Cardiac septum (tissue), 1 donor: Measurements from ENCODE around the gene SRP9. TPM values are rescaled to one million over a fixed set of nuclear protein-coding genes. Genes with fewer than 3 reads are reported as not detected.
"Not testable (repeated sequence)": the region's sequence is repeated elsewhere in the genome, so short reads cannot be mapped to it uniquely, and the experiment has no call there.

Source experiments
- DNase-seq: peaks from one replicate; pipeline ENCODE4 v3.0.0-alpha.2; 2020; ENCODE audit warnings: low spot score
- intact Hi-C: fragments of 100-400 bp; cut with DNase I; formaldehyde crosslinking; loops from one replicate; pipeline ENCODE4 v1.14.0; 2022
- total RNA-seq: library from RNA; stranded (reverse); fragmentation: NEBNext Ultra II Directional; extraction: Animal tissue kit (Norgen Biotek cat#: 25700); gene quantifications from one replicate; pipeline ENCODE4 v1.2.1, GENCODE V29; 2021
- donor health status: DM: no; HTN: no; CAD: no.

Gene SRP9
- total RNA-seq, 1 donor from 2014 or later: 182 TPM

DNA sequence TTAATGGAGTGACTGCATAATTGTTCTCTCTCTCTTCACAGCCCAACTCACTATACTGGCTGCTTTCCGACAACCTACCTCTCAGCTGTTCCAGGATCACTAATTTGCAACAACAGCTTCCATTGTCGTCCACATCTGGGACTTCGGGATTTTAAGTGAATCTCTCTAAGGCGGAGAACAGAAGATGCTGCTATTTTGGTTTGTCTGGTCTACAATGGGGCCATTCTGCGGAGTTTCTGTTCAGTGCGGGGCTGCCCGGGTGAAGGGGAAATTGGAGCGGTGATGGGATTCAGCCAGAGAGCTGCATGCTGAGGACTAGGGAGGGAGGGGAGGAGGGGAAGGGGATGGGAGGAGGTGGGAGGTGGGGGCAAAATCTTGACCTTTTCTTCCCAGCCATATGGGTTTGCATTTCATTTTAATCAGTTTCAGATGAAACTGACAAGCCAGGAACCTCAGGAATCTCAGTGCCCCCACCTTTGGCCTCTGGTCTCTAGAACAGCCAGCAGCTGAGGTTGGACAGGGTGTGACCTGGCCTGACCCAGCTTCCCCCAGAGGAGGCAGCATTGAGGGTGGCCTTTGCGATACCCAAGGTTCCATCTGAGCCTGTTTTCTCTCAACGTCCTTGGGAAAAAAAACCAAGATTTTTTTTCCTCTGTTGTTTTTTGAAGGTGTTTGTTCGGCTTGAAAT is 6.9 kb upstream of the SRP9 start:
- intact Hi-C loops: loop anchor here (5.0 to 10.0 kb wide), 2 partner anchors 203 to 204 kb away; no protein-coding TSS in a partner anchor
- no peak for DNase-seq

DNA sequence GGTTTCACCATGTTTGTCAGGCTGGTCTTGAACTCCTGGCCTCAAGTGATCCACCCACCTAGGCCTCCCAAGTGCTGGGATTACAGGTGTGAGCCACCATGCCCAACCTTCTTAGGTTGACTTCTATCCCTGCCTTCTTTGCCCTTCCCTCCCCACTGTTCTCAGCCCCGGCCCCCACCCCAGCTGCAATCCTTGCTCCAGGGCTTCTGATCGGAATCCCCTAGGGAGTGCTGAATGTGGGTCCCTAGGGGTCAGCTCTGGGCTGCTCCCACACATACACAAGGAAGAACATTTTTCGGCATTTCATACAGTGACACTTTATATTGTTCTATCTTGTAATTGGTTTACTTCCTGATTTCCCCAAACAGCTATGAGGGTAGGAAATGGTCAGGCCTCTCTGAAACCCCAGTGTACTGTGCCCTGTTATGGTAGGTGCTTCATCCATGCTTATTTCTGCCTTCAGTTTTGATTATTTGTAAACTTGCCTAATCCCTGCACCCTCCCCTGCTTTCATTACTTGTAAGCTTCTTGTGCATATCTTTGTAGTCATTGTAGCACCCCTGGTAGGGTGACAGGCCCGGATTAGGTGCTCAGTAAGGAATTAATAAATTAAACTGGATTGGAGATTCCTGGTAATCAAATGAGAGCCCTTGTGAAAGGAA is 5.8 kb upstream of the SRP9 start:
- DNase-seq: no peak
- intact Hi-C loops: loop anchor here (1.0 to 10.0 kb wide), 4 partner anchors 203 to 296 kb away; no protein-coding TSS in a partner anchor

DNA sequence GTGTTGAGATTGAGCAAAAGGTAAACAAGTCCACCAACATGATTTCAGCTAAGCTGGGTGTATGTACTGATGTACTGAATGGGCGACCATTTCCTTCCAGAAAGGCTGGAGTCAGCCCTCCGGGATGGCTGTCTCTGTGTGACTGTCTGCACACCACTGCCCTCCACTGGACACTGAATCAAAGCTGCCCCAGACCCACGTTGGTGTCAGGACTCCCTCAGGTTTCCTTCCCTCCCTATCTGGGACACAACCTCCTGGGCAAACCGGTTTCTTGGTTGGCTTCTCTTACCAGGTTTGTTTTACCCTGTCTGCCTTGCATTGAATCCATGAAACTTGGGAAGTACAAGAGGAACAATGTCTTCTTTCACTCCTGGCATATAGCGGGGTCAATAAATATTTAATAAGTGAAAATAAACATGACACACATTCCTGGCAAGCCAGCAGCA is 5.3 kb upstream of the SRP9 start:
- intact Hi-C loops: loop anchor here (1.0 to 10.0 kb wide), 4 partner anchors 202 to 297 kb away; no protein-coding TSS in a partner anchor
- peak; percentile 89 for DNase-seq

DNA sequence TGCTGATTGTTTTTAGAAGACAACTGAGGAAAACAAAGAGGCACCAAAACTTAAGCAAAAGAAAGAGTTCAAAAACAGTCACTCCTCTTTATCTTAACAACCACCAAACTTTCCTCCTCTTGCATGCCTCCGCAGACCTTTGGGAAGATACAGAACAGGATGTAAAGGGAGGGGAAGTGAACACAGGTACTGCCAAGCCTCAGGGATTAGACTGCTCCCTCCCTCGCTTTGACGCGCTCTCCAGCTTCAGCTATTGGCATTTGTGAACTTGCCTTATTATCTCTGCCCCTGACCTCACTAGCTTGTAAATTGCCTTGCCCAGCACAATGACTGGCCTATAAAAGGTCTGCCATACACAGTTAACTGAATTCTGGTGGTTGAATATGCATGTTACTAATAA is 4.8 kb upstream of the SRP9 start:
- intact Hi-C loops: loop anchor here (1.0 to 10.0 kb wide), 4 partner anchors 202 to 298 kb away; no protein-coding TSS in a partner anchor
- DNase-seq: no peak

DNA sequence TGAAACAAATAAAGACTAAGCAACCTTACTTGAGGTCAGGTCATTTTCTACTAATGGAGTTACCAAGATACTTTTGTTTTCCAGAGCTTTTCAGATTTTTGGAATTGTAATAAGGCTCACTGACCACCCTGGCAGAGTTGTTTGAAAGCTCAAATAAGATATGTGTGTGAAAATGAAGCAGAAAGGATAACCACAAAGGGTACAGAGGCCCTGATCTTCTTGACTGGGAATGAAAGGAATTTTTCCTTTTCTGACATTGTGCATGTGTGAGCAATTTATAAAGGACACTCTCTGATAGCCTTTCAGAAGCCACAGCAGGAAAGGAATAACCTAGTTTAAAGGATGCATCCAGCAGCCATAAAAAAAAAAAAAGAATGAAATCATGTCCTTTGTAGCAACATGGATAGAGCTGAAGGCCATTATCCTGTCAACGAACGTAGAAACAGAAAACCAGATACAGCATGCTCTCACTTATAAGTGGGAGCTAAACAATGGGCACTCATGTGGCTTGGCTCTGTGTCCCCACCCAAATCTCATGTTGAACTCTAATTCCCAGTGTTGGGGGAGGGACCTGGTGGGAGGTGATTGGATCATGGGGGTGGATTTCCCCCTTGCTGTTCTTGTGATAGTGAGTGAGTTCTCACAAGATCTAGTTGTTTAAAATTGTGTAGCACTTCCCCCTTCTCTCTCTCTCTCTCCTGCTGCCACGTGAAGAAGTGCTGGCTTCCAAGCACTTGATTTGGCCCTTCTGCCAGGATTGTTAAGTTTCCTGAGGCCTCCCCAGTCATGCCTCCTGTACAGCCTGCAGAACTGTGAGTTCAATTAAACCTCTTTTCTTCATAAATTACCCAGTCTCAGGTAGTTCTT is 3.1 kb upstream of the SRP9 start:
- DNase-seq: no peak
- intact Hi-C loops: loop anchor here (5.0 to 10.0 kb wide), 3 partner anchors 138 to 207 kb away; no protein-coding TSS in a partner anchor

DNA sequence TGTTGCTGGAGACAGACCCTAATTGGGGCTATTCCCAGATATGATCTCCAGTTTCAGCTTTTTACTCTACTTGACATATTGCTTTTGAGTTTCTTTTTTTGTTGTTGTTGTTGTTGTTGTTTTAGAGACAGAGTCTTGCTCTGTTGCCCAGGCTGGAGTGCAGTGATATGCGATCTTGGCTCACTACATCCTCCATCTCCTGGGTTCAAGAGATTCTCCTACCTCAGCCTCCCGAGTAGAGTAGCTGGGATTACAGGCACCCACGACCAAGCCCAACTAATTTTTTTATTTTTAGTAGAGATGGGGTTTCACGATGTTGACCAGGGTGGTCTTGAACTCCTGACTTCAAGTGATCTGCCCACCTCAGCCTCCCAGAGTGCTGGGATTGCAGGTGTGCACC is 1.3 kb upstream of the SRP9 start:
- intact Hi-C loops: loop anchor here (5.0 to 10.0 kb wide), 2 partner anchors 136 to 199 kb away; no protein-coding TSS in a partner anchor
- DNase-seq: no peak

DNA sequence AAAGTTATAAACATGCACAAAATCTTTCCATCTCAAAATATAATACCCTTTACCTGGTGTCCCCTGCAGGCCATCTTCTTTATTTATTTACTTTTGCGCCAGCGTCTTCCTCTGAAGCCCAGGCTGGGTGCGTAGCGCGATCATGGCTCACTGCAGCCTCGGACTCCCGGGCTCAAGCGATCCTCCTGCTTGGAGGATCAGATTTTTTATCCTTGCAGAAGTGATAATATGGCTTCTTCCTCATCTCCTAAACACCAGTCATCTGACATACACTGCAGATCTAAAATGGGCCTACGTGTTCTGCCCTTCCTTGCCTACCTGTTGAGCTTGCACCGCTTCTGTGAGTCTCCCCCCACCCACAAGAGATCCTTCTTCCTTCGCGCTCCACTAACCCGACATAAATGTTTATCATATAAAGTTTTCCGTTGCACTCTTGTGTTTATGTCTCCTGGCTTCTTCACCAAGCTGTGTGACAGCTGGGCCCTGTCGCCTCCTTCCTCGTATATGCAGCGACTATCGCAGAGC is 506 bp upstream of the SRP9 start:
- no peak for DNase-seq
- intact Hi-C loops: loop anchor here (1.0 to 10.0 kb wide), 3 partner anchors 33 to 198 kb away; partner anchors contain the start of gene EPHX1

DNA sequence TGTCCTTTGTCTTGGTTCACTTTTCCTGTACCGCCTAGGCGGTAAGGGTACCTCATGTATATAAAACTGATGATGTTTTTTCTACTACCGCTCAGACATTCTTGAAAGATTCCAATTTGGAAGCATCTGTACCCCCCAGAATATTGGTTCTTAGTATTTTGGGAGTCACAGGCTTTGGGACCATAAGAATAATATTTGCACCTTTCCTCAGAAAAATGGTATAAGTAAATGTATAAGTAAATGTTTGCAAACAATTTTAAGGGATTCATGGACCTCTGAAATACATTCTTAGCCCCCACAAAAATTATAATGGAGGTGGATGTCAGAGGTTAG is 677 bp downstream of the SRP9 start:
- no peak for DNase-seq
- intact Hi-C loops: loop anchor here (2.0 to 10.0 kb wide), 3 partner anchors 66 to 196 kb away; no protein-coding TSS in a partner anchor

DNA sequence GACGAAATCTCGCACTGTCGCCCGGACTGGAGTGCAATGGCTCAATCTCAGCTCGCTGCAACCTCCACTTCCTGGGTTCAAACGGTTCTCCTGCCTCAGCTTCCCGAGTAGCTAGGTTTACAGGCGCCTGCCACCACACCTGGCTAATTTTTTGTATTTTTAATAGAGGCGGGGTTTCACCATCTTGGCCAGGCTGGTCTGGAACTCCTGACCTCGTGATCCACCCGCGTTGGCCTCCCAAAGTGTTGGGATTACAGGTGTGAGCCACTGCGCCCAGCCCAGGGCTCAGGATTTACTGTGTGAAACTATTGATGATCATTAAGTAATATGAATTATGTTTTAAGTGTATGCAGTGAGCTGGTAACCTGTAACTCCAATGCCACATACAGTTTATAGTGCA is 1.5 kb downstream of the SRP9 start:
- intact Hi-C loops: loop anchor here (2.0 to 10.0 kb wide), 3 partner anchors 66 to 196 kb away; no protein-coding TSS in a partner anchor

DNA sequence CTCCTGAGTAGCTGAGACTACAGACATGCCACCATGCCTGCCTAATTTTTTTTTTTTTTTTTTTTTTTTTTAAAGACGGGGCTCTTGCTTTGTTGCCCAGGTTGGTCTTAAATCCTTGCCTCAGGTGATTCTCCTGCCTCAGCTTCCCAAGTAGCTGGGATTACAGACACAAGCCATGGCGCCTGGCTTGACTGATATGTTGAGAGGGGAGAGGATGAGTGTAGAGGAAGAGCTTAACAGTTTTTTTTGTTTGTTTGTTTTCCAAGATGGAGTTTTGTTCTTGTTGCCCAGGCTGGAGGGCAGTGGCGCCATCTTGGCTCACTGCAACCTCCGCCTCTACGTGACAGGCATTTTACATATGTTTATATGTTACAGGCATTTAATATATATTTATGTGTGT is 2.5 kb downstream of the SRP9 start:
- intact Hi-C loops: no loop called here
- no peak for DNase-seq

More for the DNA sequence above, 1.5 kb downstream of the SRP9 start:
- not testable (repeated sequence) for DNase-seq

DNA sequence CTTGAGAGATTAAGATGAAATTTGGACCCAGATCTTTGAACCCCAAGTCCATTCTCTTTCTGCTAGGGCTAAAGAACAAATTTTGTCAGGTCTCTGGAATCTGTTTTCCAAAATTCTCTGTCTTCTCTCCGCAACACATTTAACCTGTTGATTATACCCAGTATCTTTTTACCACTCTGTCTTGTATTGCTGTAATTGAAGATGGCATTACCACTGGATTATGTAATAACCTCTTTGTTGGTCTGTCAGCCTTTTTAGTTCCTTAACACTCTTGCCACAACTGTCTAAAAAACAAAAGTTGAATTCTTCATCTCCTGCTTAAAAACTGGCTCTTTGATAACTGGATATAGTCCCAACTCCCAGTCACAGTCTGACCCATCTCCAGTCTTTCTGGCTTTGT is 3.0 kb downstream of the SRP9 start:
- no peak for DNase-seq
- intact Hi-C loops: no loop called here

DNA sequence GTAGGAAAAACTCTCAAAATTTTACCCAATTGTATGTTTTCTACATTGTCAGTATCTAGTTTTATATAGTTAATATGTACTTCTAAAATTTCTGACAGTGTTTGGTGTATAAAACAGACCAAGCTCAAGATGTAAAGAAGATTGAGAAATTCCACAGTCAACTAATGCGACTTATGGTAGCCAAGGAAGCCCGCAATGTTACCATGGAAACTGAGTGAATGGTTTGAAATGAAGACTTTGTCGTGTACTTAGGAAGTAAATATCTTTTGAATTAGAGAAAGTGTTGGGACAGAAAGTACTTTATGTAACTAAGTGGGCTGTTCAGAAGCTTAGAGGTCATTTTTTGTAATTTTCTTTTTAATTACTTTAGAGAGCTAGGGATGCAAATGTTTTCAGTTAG is 11.5 kb downstream of the SRP9 start:
- intact Hi-C loops, DNase-seq: not testable (repeated sequence)

DNA sequence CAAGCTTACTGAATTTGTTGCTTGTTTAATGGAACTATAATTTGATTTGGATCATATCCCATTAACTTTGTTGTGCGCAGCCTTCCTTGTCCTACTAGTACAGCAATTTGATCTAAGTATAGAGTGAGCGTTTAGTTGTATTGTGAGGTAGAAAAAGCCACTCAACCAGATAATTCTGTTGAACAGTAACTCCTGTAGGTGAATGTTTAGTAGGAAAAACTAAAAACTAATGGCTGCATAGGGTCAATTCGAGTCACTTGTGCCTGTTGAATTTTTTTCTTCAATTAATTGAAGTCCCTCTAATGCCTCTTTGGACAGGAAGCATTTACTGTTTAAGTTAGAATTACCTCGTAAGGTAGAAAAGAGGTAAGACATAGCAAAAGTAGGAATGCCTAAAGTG is 17.3 kb downstream of the SRP9 start:
- no peak for DNase-seq
- intact Hi-C loops: no loop called here

DNA sequence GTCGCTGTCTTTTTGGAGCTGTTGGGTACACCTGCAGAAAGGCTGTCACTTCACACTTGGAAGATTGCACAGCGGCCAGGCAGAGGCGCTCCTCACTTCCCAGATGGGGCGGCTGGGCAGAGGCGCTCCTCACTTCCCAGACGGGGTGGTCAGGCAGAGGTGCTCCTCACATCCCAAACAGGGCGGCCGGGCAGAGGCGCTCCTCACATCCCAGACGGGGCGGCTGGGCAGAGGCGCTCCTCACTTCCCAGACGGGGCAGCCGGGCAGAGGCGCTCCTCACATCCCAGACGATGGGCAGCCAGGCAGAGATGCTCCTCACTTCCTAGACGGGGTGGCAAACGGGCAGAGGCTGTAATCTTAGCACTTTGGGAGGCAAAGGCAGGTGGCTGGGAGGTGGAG is 18.5 kb downstream of the SRP9 start:
- intact Hi-C loops: not testable (repeated sequence)

DNA sequence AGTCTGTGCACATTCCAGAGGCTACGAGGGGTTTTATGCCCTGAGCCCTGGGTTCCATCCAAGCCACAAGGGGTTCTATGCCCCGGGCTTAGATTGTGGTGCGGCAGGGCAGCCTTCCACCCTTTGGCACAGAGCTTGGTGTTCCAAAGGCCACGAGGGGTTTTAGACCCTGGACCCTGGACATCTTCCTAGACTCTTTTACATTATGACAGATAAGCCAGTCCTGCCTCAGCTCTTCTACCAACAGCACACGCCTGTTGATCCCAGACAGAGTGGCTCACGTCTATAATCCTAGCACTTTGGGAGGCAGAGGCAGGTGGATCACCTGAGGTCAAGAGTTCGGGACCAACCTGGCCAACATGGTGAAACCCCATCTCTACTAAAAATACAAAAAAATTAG is 23.5 kb downstream of the SRP9 start:
- intact Hi-C loops: not testable (repeated sequence)

More for the DNA sequence above, 18.5 kb downstream of the SRP9 start:
- DNase-seq: not testable (repeated sequence)

DNA sequence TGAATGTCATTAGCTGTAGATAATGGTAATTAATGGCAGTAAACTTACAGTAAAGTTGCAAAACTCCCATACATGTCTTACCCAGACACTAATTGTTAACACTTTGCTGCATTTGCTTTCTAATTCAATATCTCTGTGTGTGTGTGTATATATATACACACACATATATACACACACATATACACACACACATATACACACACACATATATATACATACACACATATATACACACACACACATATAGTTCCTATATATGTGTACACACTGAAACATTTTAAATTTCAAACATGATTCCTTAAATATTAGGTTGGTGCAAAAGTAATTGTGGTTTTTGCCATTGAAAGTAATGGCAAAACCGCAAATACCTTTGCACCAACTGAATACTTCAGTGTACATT is 28.6 kb downstream of the SRP9 start:
- DNase-seq: no peak
- intact Hi-C loops: no loop called here

More for the DNA sequence above, 23.5 kb downstream of the SRP9 start:
- not testable (repeated sequence) for DNase-seq

DNA sequence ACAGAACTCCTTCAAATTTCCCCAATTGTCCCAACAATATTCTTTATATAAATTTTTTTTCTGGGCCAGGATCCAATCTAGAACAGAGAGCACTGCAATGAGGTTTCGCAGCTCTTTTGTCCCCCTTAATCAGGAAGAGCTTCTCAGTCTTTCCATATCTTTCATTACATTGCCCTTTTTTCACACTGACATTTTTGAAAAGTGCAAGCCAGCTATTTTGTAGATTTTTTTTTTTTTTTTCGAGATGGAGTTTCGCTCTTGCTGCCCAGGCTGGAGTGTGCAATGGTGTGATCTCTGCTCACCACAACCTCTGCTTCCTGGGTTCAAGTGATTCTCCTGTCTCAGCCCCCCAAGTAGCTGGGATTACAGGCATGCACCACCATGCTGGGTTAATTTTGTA is 29.1 kb downstream of the SRP9 start:
- intact Hi-C loops, DNase-seq: not testable (repeated sequence)

DNA sequence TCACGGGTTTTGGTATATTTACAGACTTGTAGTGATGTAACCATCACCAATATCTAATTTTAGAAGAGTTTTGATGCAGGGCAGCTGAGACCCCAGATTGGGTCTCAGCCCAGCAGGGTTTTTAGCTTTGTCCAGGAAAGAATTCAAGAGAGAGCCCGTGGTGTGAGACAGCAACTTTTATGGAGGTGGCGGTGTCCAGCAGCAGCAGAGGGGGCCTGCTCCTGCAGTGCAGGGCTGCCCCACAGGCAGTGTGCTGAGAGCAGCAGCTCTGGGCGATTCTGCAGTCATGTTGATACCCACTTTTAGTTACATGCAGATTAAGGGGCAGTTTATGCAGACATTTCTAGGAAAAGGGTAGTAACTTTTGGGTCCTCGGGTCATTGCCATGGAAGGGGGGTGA is 30.5 kb downstream of the SRP9 start:
- DNase-seq: no peak
- intact Hi-C loops: no loop called here

DNA sequence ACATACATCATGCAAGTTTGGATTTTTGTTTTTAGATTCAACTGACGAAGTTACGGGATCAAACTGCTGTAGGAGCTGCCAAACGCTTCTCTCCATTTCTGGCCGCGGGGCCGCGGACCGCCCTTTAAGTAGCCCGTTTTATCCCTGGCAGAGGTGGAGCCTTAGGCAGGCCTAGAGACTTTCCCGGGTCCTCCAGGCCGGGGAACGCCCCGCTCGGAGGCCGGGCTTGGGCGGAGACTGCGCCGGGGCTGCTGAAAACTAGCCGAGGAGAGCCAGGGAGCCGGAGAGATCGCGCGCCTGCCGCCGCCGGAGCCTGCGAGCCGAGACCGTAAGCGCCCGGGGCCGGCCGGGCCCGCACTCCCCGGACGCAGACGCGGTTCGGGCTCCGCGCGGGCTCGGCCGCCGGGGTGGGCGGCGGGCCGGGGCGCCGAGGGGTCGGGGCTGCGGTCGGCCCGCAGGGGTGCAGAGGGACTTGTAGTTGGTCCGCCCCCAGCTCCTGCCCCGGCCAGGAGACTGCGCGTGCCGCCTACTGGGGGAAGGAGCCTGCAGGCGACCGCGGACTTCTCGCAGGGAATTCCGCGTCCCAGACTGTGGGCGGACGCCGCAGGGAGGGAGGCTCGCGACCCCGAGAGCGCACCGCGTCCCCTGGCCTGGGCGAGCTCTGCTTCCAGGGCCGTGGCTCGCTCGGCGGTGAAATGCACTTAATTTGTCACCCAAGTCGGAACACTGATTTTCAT is 32.4 kb downstream of the SRP9 start, which contains the start of gene EPHX1:
TSS of gene EPHX1 (plus strand) at position 283 of the 737 bp plus-strand sequence. CDS start 18,606 bp downstream, outside the sequence.
- DNase-seq: peak; percentile 95
- intact Hi-C loops: loop anchor here (1.0 to 5.0 kb wide), 2 partner anchors 33 to 72 kb away; partner anchors contain the start of genes SRP9 and TMEM63A
